Neural cell (in vitro differentiated cells): Measurements from ENCODE around the gene RBAK. TPM values are rescaled to one million over a fixed set of nuclear protein-coding genes. Genes with fewer than 3 reads are reported as not detected.

Experiments
- H2AFZ ChIP-seq: fragments of 200-600, 300-800 bp; sonication (generic), shearing (Covaris generic); 2 replicates; pipeline ENCODE4 v1.6.0; 2014; ENCODE audit warnings: low read depth, mild to moderate bottlenecking, antibody characterized with exemption, low read length, moderate library complexity
- H3F3A ChIP-seq: fragments of 200-600 bp; shearing (Covaris generic); 2 replicates; pipeline ENCODE4 v1.6.1; 2016; ENCODE audit warnings: mild to moderate bottlenecking, moderate library complexity, mixed read lengths, antibody characterized with exemption, low read length; ENCODE audit not compliant: insufficient read depth, poor library complexity, severe bottlenecking
- H3K27ac ChIP-seq: fragments of 200-600, 300-800 bp; sonication (generic), shearing (Covaris generic); 2 replicates; pipeline ENCODE4 v1.5.1; 2014; ENCODE audit warnings: mild to moderate bottlenecking, low read length, moderate library complexity
- H3K27me3 ChIP-seq: fragments of 300-800, 200-600 bp; sonication (generic), shearing (Covaris generic); 2 replicates; pipeline ENCODE4 v1.6.0; 2014; ENCODE audit warnings: mild to moderate bottlenecking, low read depth, low read length, moderate library complexity; ENCODE audit not compliant: insufficient read depth
- H3K36me3 ChIP-seq: fragments of 300-800, 200-600 bp; sonication (generic), shearing (Covaris generic); 2 replicates; pipeline ENCODE4 v1.5.1; 2014; ENCODE audit warnings: mild to moderate bottlenecking, antibody characterized with exemption, low read length, moderate library complexity; ENCODE audit not compliant: insufficient read depth
- H3K4me2 ChIP-seq: fragments of 300-800, 200-600 bp; sonication (generic), shearing (Covaris generic); 2 replicates; pipeline ENCODE4 v1.6.0; 2014; ENCODE audit warnings: mild to moderate bottlenecking, low read length
- H3K4me3 ChIP-seq: fragments of 300-800, 200-600 bp; sonication (generic), shearing (Covaris generic); 2 replicates; pipeline ENCODE4 v1.5.1; 2014; ENCODE audit warnings: mild to moderate bottlenecking, low read length, moderate library complexity
- H3K79me2 ChIP-seq: fragments of 200-600 bp; shearing (Covaris generic); replicated peaks from 2 replicates; pipeline ENCODE4 v1.6.0; 2014; ENCODE audit warnings: mild to moderate bottlenecking, low read length, moderate library complexity; ENCODE audit not compliant: insufficient read depth
- H3K9ac ChIP-seq: fragments of 300-800, 200-600 bp; sonication (generic), shearing (Covaris generic); 2 replicates; pipeline ENCODE4 v1.6.1; 2016; ENCODE audit warnings: mild to moderate bottlenecking, low read length, mixed read lengths
- H3K9me2 ChIP-seq: fragments of 200-600 bp; shearing (Covaris generic); 2 replicates; pipeline ENCODE4 v1.6.1; 2016; ENCODE audit warnings: mild to moderate bottlenecking, low read length, mixed read lengths; ENCODE audit not compliant: insufficient read depth
- H3K9me3 ChIP-seq: fragments of 200-600, 300-800 bp; sonication (generic), shearing (Covaris generic); 2 replicates; pipeline ENCODE4 v1.6.1; 2016; ENCODE audit warnings: mild to moderate bottlenecking, mixed run types, low read length, moderate library complexity, mixed read lengths
- H4K20me1 ChIP-seq: fragments of 200-600 bp; shearing (Covaris generic); 2 replicates; pipeline ENCODE4 v1.6.1; 2016; ENCODE audit warnings: mild to moderate bottlenecking, mixed run types; ENCODE audit not compliant: insufficient read depth
- EZH2 ChIP-seq: fragments of 200-600, 300-800 bp; shearing (Covaris generic), sonication (generic); IDR thresholded peaks from 2 replicates; pipeline ENCODE4 v1.6.1; 2014; ENCODE audit warnings: antibody characterized with exemption, low read length, borderline replicate concordance, mild to moderate bottlenecking; ENCODE audit not compliant: insufficient read depth, poor library complexity, severe bottlenecking
- MXI1 ChIP-seq: fragments of 450-650 bp; conservative IDR thresholded peaks from 2 replicates; pipeline ENCODE4 v1.6.1; 2014; ENCODE audit warnings: antibody characterized with exemption, mild to moderate bottlenecking; ENCODE audit not compliant: poor library complexity, severe bottlenecking
- POLR2AphosphoS5 ChIP-seq: IDR thresholded peaks from 2 replicates; pipeline ENCODE4 v1.6.1; 2012
- RAD21 ChIP-seq: fragments of 450-650 bp; conservative IDR thresholded peaks from 2 replicates; pipeline ENCODE4 v1.6.1; 2014; ENCODE audit warnings: antibody characterized with exemption, mild to moderate bottlenecking, moderate library complexity
- TAF1 ChIP-seq: IDR thresholded peaks from 2 replicates; pipeline ENCODE4 v1.6.1; 2012; ENCODE audit warnings: low read depth
- polyA plus RNA-seq: library from polyadenylated mRNA; depleted of rRNA; stranded (reverse); fragments of >200 nt; gene quantifications from 2 replicates; pipeline ENCODE4 v1.2.3, GENCODE V29; 2014
- TF ChIP-seq, protein P1 (sequence below): IDR thresholded peaks from 2 replicates; pipeline ENCODE4 v1.6.1; 2012; ENCODE audit warnings: borderline replicate concordance
- TF ChIP-seq, protein P2 (sequence below): fragments of 450-650 bp; IDR thresholded peaks from 2 replicates; pipeline ENCODE4 v1.5.1; 2014; ENCODE audit warnings: antibody characterized with exemption, mild to moderate bottlenecking, moderate library complexity; ENCODE audit not compliant: poor library complexity, severe bottlenecking

RBAK gene
- polyA plus RNA-seq, 1 donor from 2014 or later = 12.0 TPM

DNA sequence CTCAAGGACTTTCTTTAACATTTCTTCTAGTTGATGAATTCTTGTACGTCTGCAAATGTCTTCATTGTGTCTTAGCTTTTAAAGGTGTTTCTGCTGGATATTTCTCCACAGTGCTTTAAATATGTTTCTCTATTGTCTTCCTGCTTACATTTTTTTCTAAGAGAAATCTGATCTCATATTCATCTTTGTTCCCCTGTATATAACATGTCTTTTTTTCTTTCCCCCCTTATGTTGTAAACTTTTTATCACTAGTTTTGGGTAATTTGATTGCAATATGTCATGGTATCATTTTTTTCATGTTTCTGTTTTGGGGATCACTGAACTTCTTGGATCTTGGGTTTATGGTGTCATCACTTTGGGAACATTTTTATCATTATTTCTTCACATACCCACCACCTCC lies 7.5 kb downstream of the RBAK start:
- Histone ChIP-seq H3K79me2 (peaks cover 6% of the 10 kb centered on the region), H3K9me2 (no peaks in the 10 kb centered on the region), H3K4me2 (no peak overlapping the region), H4K20me1 (no peaks in the 10 kb centered on the region), H2AFZ (no peak overlapping the region), H3K36me3 (no peaks in the 10 kb centered on the region), H3K27me3 (no peaks in the 10 kb centered on the region), H3F3A (no peaks in the 10 kb centered on the region), H3K27ac (no peak overlapping the region), H3K9me3 (no peaks in the 10 kb centered on the region), H3K9ac (no peak overlapping the region), H3K4me3 (no peak overlapping the region)
- TF ChIP-seq RAD21 (no peak), TAF1 (no peak), EZH2 (no peak), MXI1 (no peak)
- TF ChIP-seq, protein P1, sequence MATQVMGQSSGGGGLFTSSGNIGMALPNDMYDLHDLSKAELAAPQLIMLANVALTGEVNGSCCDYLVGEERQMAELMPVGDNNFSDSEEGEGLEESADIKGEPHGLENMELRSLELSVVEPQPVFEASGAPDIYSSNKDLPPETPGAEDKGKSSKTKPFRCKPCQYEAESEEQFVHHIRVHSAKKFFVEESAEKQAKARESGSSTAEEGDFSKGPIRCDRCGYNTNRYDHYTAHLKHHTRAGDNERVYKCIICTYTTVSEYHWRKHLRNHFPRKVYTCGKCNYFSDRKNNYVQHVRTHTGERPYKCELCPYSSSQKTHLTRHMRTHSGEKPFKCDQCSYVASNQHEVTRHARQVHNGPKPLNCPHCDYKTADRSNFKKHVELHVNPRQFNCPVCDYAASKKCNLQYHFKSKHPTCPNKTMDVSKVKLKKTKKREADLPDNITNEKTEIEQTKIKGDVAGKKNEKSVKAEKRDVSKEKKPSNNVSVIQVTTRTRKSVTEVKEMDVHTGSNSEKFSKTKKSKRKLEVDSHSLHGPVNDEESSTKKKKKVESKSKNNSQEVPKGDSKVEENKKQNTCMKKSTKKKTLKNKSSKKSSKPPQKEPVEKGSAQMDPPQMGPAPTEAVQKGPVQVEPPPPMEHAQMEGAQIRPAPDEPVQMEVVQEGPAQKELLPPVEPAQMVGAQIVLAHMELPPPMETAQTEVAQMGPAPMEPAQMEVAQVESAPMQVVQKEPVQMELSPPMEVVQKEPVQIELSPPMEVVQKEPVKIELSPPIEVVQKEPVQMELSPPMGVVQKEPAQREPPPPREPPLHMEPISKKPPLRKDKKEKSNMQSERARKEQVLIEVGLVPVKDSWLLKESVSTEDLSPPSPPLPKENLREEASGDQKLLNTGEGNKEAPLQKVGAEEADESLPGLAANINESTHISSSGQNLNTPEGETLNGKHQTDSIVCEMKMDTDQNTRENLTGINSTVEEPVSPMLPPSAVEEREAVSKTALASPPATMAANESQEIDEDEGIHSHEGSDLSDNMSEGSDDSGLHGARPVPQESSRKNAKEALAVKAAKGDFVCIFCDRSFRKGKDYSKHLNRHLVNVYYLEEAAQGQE = no peak

DNA sequence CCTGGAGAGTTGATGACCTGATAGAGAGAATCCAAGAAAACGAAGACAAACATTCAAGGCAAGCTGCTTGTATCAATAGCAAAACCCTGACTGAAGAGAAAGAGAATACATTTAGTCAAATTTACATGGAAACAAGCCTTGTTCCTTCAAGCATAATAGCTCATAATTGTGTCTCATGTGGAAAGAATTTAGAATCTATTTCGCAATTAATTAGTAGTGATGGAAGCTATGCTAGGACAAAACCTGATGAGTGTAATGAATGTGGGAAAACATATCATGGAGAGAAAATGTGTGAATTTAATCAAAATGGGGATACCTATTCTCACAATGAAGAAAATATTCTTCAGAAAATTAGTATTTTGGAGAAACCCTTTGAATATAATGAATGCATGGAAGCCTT lies 18.0 kb downstream of the RBAK start:
- peaks cover 23% of the 10 kb centered on the region for H3K9me3 ChIP-seq
- H3K27ac ChIP-seq = no peak overlapping the region
- H3K36me3 ChIP-seq = peaks cover 61% of the 10 kb centered on the region
- no peaks in the 10 kb centered on the region for H3K79me2 ChIP-seq
- no peak overlapping the region for H3K9ac ChIP-seq
- H3K4me2 ChIP-seq = no peak overlapping the region
- no peaks in the 10 kb centered on the region for H4K20me1 ChIP-seq
- no peaks in the 10 kb centered on the region for H3K27me3 ChIP-seq
- no peak overlapping the region for H2AFZ ChIP-seq
- TF ChIP-seq, protein P2, sequence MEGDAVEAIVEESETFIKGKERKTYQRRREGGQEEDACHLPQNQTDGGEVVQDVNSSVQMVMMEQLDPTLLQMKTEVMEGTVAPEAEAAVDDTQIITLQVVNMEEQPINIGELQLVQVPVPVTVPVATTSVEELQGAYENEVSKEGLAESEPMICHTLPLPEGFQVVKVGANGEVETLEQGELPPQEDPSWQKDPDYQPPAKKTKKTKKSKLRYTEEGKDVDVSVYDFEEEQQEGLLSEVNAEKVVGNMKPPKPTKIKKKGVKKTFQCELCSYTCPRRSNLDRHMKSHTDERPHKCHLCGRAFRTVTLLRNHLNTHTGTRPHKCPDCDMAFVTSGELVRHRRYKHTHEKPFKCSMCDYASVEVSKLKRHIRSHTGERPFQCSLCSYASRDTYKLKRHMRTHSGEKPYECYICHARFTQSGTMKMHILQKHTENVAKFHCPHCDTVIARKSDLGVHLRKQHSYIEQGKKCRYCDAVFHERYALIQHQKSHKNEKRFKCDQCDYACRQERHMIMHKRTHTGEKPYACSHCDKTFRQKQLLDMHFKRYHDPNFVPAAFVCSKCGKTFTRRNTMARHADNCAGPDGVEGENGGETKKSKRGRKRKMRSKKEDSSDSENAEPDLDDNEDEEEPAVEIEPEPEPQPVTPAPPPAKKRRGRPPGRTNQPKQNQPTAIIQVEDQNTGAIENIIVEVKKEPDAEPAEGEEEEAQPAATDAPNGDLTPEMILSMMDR = no peak
- TF ChIP-seq TAF1 (no peak), RAD21 (no peak), MXI1 (no peak), POLR2AphosphoS5 (no peak)
- TF ChIP-seq, protein P1 = no peak
- H3K9me2 ChIP-seq = no peaks in the 10 kb centered on the region
- no peaks in the 10 kb centered on the region for H3F3A ChIP-seq
- H3K4me3 ChIP-seq = no peak overlapping the region
